Measurements from ENCODE around the gene LHFPL3. TPM values are rescaled to one million over a fixed set of nuclear protein-coding genes. Genes with fewer than 3 reads are reported as not detected.

LHFPL3 gene
- total RNA-seq, 1 experiment from 2014 or later, result not detected

DNA sequence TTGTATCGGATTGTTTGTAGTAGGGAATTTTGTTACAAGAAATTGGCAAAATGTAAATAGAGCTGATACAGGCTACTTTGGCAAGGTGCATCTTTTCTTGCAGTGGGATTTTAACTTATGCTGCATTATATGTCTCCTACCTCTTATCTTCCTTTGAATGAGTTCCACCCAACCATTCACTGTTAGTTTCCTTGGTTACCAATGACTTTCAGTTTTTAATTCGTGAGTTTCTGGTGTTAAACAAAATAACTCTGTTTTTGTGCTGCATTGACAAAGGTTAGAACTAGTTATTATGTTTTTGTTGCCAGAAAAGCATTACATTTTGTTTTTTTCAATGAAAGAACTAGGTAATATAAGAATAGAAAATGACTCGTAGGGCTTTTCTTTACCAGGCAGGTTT, 327.2 kb downstream of the LHFPL3 start:
- CTCF ChIA-PET, result no interaction called here
- H2AFZ ChIP-seq (ENCODE audit: low read depth, low read length, poor library complexity, severe bottlenecking), result no peak overlapping the region
- RAD21 ChIA-PET (ENCODE audit: low non-redundant PET in 1 of 2, low total read pairs in 2 of 2, uncharacterized antibody in 2 of 2, unreplicated experiment in 2 of 2), result no interaction called here
- H3K4me2 ChIP-seq (ENCODE audit: low read length), result no peak overlapping the region
- no peaks in the 10 kb centered on the region for H3K36me3 ChIP-seq (ENCODE audit: control insufficient read depth in 1 of 2, insufficient read depth in 2 of 2, low read length in 2 of 2)
- no TSS peak for BruUV-seq (replicated peaks)
- no peaks in the 10 kb centered on the region for H3K9me3 ChIP-seq (ENCODE audit: control insufficient read depth in 1 of 2, insufficient read depth in 1 of 2, low read depth in 1 of 2, low read length in 2 of 2)
- no peaks in the 10 kb centered on the region for H3K9me2 ChIP-seq (ENCODE audit: insufficient read depth)
- ATAC-seq (no peak), DNase-seq (ENCODE audit: low read depth, low spot score) (no peak)
- H3K4me3 ChIP-seq (replicated peaks in 1 of 2; ENCODE audit: low read depth in 1 of 2, low read length in 2 of 2), result no peak overlapping the region
- H3K27ac ChIP-seq (ENCODE audit: low read depth, low read length), result no peak overlapping the region
- no peak overlapping the region for H3K9ac ChIP-seq (ENCODE audit: low read length)
- POLR2A ChIA-PET, result no interaction called here
- intact Hi-C loops (cut with micrococcal nuclease), result no loop called here
- no peaks in the 10 kb centered on the region for H3K4me1 ChIP-seq (ENCODE audit: control insufficient read depth in 1 of 2, insufficient read depth in 2 of 2, low read length in 2 of 2)
- TF ChIP-seq POLR2A (IDR thresholded peaks at IDR 0.05; ENCODE audit: borderline replicate concordance, extremely low read depth, insufficient read depth, insufficient read length), result no peak
- TF ChIP-seq EZH2phosphoT487 (IDR thresholded peaks at IDR 0.05; ENCODE audit: borderline replicate concordance), result no peak
- no peak for TF ChIP-seq SP1 (IDR thresholded peaks at IDR 0.05; ENCODE audit: low read depth)
- no peak for TF ChIP-seq CBX3 (IDR thresholded peaks at IDR 0.05; ENCODE audit: low read depth)
- no peak for TF ChIP-seq CEBPB (IDR thresholded peaks at IDR 0.05; ENCODE audit: low read depth)
- H3K79me2 ChIP-seq (ENCODE audit: insufficient read depth, low read length), result no peaks in the 10 kb centered on the region
- no peaks in the 10 kb centered on the region for H4K20me1 ChIP-seq (ENCODE audit: insufficient read depth)
- peaks cover 26% of the 10 kb centered on the region; the same call in 1 of the 2 replicates for H3K27me3 ChIP-seq (ENCODE audit: insufficient read depth, low read length)

DNA sequence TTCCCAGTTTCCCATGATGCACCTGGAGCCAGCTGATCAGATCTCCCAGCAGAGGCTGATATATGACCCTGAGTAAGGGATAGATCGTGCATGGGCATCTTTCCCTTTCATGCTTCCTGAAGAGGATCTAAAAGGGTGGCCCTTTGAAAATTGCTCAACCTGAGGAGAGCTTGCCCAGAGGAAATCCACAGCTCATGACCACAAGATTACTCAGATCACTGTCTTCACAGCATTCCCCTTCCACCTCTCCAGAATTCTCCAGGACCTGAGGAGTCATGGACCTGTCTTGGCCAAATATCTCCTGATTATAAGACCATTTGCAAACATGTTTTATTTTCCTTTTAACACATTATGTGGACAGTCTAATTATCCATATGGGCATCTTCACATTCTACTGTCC, 328.1 kb downstream of the LHFPL3 start:
- Histone ChIP-seq H3K79me2 (ENCODE audit: insufficient read depth, low read length) (no peaks in the 10 kb centered on the region), H3K4me1 (ENCODE audit: control insufficient read depth in 1 of 2, insufficient read depth in 2 of 2, low read length in 2 of 2) (no peaks in the 10 kb centered on the region), H3K9me3 (ENCODE audit: control insufficient read depth in 1 of 2, insufficient read depth in 1 of 2, low read depth in 1 of 2, low read length in 2 of 2) (no peaks in the 10 kb centered on the region), H4K20me1 (ENCODE audit: insufficient read depth) (no peaks in the 10 kb centered on the region), H2AFZ (ENCODE audit: low read depth, low read length, poor library complexity, severe bottlenecking) (no peak overlapping the region), H3K36me3 (ENCODE audit: control insufficient read depth in 1 of 2, insufficient read depth in 2 of 2, low read length in 2 of 2) (no peaks in the 10 kb centered on the region), H3K9me2 (ENCODE audit: insufficient read depth) (no peaks in the 10 kb centered on the region), H3K4me2 (ENCODE audit: low read length) (no peak overlapping the region), H3K4me3 (replicated peaks in 1 of 2; ENCODE audit: low read depth in 1 of 2, low read length in 2 of 2) (no peak overlapping the region), H3K27me3 (ENCODE audit: insufficient read depth, low read length) (peaks cover 21% of the 10 kb centered on the region; the same call in 1 of the 2 replicates), H3K9ac (ENCODE audit: low read length) (no peak overlapping the region), H3K27ac (ENCODE audit: low read depth, low read length) (no peak overlapping the region)
- ChIA-PET RAD21 (ENCODE audit: low non-redundant PET in 1 of 2, low total read pairs in 2 of 2, uncharacterized antibody in 2 of 2, unreplicated experiment in 2 of 2) (no interaction called here), CTCF (interaction anchor here (1.6 kb wide), 1 partner anchor 13 kb away, joined by 3 read pairs; no protein-coding TSS in a partner anchor), POLR2A (no interaction called here)
- no peak for ATAC-seq
- intact Hi-C loops (cut with micrococcal nuclease), result no loop called here
- BruUV-seq (replicated peaks), result no TSS peak
- DNase-seq (ENCODE audit: low read depth, low spot score), result no peak
- TF ChIP-seq, protein P1, sequence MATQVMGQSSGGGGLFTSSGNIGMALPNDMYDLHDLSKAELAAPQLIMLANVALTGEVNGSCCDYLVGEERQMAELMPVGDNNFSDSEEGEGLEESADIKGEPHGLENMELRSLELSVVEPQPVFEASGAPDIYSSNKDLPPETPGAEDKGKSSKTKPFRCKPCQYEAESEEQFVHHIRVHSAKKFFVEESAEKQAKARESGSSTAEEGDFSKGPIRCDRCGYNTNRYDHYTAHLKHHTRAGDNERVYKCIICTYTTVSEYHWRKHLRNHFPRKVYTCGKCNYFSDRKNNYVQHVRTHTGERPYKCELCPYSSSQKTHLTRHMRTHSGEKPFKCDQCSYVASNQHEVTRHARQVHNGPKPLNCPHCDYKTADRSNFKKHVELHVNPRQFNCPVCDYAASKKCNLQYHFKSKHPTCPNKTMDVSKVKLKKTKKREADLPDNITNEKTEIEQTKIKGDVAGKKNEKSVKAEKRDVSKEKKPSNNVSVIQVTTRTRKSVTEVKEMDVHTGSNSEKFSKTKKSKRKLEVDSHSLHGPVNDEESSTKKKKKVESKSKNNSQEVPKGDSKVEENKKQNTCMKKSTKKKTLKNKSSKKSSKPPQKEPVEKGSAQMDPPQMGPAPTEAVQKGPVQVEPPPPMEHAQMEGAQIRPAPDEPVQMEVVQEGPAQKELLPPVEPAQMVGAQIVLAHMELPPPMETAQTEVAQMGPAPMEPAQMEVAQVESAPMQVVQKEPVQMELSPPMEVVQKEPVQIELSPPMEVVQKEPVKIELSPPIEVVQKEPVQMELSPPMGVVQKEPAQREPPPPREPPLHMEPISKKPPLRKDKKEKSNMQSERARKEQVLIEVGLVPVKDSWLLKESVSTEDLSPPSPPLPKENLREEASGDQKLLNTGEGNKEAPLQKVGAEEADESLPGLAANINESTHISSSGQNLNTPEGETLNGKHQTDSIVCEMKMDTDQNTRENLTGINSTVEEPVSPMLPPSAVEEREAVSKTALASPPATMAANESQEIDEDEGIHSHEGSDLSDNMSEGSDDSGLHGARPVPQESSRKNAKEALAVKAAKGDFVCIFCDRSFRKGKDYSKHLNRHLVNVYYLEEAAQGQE (IDR thresholded peaks at IDR 0.05; ENCODE audit: low read depth), result no peak
- no peak for TF ChIP-seq ELF1 (IDR thresholded peaks at IDR 0.05; ENCODE audit: borderline replicate concordance, low read depth)
